ENCODE data around the gene DNHD1. TPM values are rescaled to one million over a fixed set of nuclear protein-coding genes. Genes with fewer than 3 reads are reported as not detected.

DNHD1 gene
- total and polyA plus RNA-seq, 9 of the 15 experiments (the other 6 are each of a cell fraction or from before 2014, with no cell fraction given) = 0.82 to 9.7 (median 3.8) TPM

- TF ChIP-seq STAT5B (CRISPR knock-in tag; IDR thresholded peaks at IDR 0.05) = no peak
- TF ChIP-seq RBM15 (IDR thresholded peaks at IDR 0.05; ENCODE audit: insufficient read depth, low read length) = no peak
- TF ChIP-seq AFF4 (CRISPR knock-in tag; IDR thresholded peaks at IDR 0.05) = no peak
- no peak for TF ChIP-seq UBTF (IDR thresholded peaks at IDR 0.05; ENCODE audit: borderline replicate concordance in 1 of 2, low read depth in 2 of 2, low read length in 2 of 2)
- no peak for TF ChIP-seq ZNF232 (CRISPR knock-in tag; IDR thresholded peaks at IDR 0.05)
- no peak for TF ChIP-seq CEBPG (CRISPR knock-in tag; IDR thresholded peaks at IDR 0.05)
- TF ChIP-seq CEBPG (tag; conservative IDR thresholded peaks at IDR 0.05 in 1 of 2, IDR thresholded peaks at IDR 0.05 in 1 of 2) = no peak
- TF ChIP-seq STAT6 (CRISPR knock-in tag; IDR thresholded peaks at IDR 0.05) = no peak
- no peak for TF ChIP-seq SMAD2 (IDR thresholded peaks at IDR 0.05; ENCODE audit: low read depth, low read length)
- TF ChIP-seq E4F1 (CRISPR knock-in tag; IDR thresholded peaks at IDR 0.05; ENCODE audit: borderline replicate concordance) = no peak
- no peak for TF ChIP-seq ZBTB34 (CRISPR knock-in tag; IDR thresholded peaks at IDR 0.05)
Observed at GRCh38 chr11:6619004-6619745, 122.1 kb downstream of the DNHD1 start, which contains the start of gene TPP1 (continued).
